WTC11 (cell line): ENCODE measurements around the gene FYCO1. TPM values are rescaled to one million over a fixed set of nuclear protein-coding genes. Genes with fewer than 3 reads are reported as not detected.

Source experiments
- ATAC-seq: fragments of 200-7000 bp; cut with Tn5 transposase; 2 replicates; pipeline ENCODE4 v1.10.0; 2021; ENCODE audit warnings: mild to moderate bottlenecking, moderate library complexity
- CTCF ChIA-PET: fragments of 300-600 bp; sonication (Branson Sonifier 250); formaldehyde crosslinking; loops from one replicate; lab custom pipeline; 2021; ENCODE audit warnings: antibody characterized with exemption; lab: Charles Lee
- POLR2A ChIA-PET: fragments of 350-600 bp; sonication (Branson Sonifier 250); formaldehyde crosslinking; loops from one replicate; lab custom pipeline; 2021; ENCODE audit warnings: antibody characterized with exemption; lab: Charles Lee
- DNase-seq: peaks from one replicate; pipeline ENCODE4 v3.0.0; 2021; ENCODE audit warnings: low spot score
- H3K27ac Mint-ChIP-seq: 2 replicates; pipeline ENCODE4 v1.8.0; 2021; ENCODE audit warnings: mixed read lengths
- H3K27me3 Mint-ChIP-seq: 2 replicates; pipeline ENCODE4 v1.8.0; 2021; ENCODE audit warnings: low read depth, mild to moderate bottlenecking, moderate library complexity, mixed read lengths
- H3K36me3 Mint-ChIP-seq: 2 replicates; pipeline ENCODE4 v1.8.0; 2021; ENCODE audit warnings: mixed read lengths
- H3K4me1 Mint-ChIP-seq: 2 replicates; pipeline ENCODE4 v1.8.0; 2022; ENCODE audit warnings: mixed read lengths
- H3K4me3 Mint-ChIP-seq: 2 replicates; pipeline ENCODE4 v1.8.0; 2021; ENCODE audit warnings: mild to moderate bottlenecking, moderate library complexity, mixed read lengths
- H3K9me3 Mint-ChIP-seq: 2 replicates; pipeline ENCODE4 v1.8.0; 2021; ENCODE audit warnings: mixed read lengths
- CREB1 ChIP-seq: sonication (generic); formaldehyde crosslinking; IDR thresholded peaks from 2 replicates; pipeline ENCODE4 v1.8.0; 2023; ENCODE audit warnings: mild to moderate bottlenecking, missing genetic modification reagents
- CREM ChIP-seq: sonication (generic); formaldehyde crosslinking; IDR thresholded peaks from 2 replicates; pipeline ENCODE4 v1.8.1; 2022; ENCODE audit warnings: mild to moderate bottlenecking, missing genetic modification reagents, moderate library complexity
- ETV6 ChIP-seq: sonication (generic); formaldehyde crosslinking; IDR thresholded peaks from 2 replicates; pipeline ENCODE4 v1.8.1; 2022; ENCODE audit warnings: mild to moderate bottlenecking, missing genetic modification reagents
- GRHL2 ChIP-seq: fragments of 250-450 bp; sonication (Bioruptor Pico); IDR thresholded peaks from 2 replicates; pipeline ENCODE4 v1.8.0; 2022; ENCODE audit warnings: mild to moderate bottlenecking, moderate library complexity; ENCODE audit not compliant: insufficient replicate concordance, severe bottlenecking
- MXD4 ChIP-seq: fragments of 250-450 bp; sonication (Bioruptor Pico); IDR thresholded peaks from 2 replicates; pipeline ENCODE4 v1.8.0; 2021; ENCODE audit warnings: mild to moderate bottlenecking, moderate library complexity, borderline replicate concordance
- NFATC4 ChIP-seq: fragments of 250-450 bp; sonication (Bioruptor Pico); IDR thresholded peaks from 2 replicates; pipeline ENCODE4 v1.9.0; 2021; ENCODE audit warnings: mild to moderate bottlenecking
- OVOL2 ChIP-seq: fragments of 250-450 bp; sonication (Bioruptor Pico); IDR thresholded peaks from 2 replicates; pipeline ENCODE4 v1.9.0; 2021; ENCODE audit warnings: mild to moderate bottlenecking, borderline replicate concordance
- ZBTB43 ChIP-seq: sonication (generic); formaldehyde crosslinking; IDR thresholded peaks from 2 replicates; pipeline ENCODE4 v1.8.1; 2023; ENCODE audit warnings: mild to moderate bottlenecking, missing genetic modification reagents
- ZMAT4 ChIP-seq: fragments of 250-450 bp; sonication (Bioruptor Pico); IDR thresholded peaks from 2 replicates; pipeline ENCODE4 v1.9.0; 2021; ENCODE audit warnings: mild to moderate bottlenecking
- ZNF219 ChIP-seq: sonication (generic); formaldehyde crosslinking; IDR thresholded peaks from 2 replicates; pipeline ENCODE4 v1.8.0; 2023; ENCODE audit warnings: missing genetic modification reagents, mild to moderate bottlenecking, borderline replicate concordance
- ZNF423 ChIP-seq: fragments of 250-450 bp; sonication (Bioruptor Pico); IDR thresholded peaks from 2 replicates; pipeline ENCODE4 v2.1.2; 2022; ENCODE audit warnings: mild to moderate bottlenecking, moderate library complexity
- total RNA-seq: library from RNA; stranded (reverse); gene quantifications from 3 replicates; pipeline ENCODE4 v1.2.3, GENCODE V29; 2021
- TF ChIP-seq, protein P1 (sequence below): fragments of 200-600 bp; IDR thresholded peaks from 2 replicates; pipeline ENCODE4 v1.8.0; 2022; ENCODE audit warnings: antibody characterized with exemption
- TF ChIP-seq, protein P2 (sequence below): sonication (generic); formaldehyde crosslinking; IDR thresholded peaks from 2 replicates; pipeline ENCODE4 v1.8.0; 2022; ENCODE audit warnings: missing genetic modification reagents
- TF ChIP-seq, protein P3 (sequence below): sonication (generic); formaldehyde crosslinking; IDR thresholded peaks from 2 replicates; pipeline ENCODE4 v1.8.1; 2023; ENCODE audit warnings: mild to moderate bottlenecking, missing genetic modification reagents
- TF ChIP-seq, protein P4 (sequence below): sonication (generic); formaldehyde crosslinking; IDR thresholded peaks from 2 replicates; pipeline ENCODE4 v1.8.0; 2023; ENCODE audit warnings: missing genetic modification reagents, mild to moderate bottlenecking, borderline replicate concordance
- TF ChIP-seq, protein P5 (sequence below): sonication (generic); formaldehyde crosslinking; IDR thresholded peaks from 2 replicates; pipeline ENCODE4 v1.8.0; 2023; ENCODE audit warnings: missing genetic modification reagents
- TF ChIP-seq, protein P6 (sequence below): sonication (generic); formaldehyde crosslinking; IDR thresholded peaks from 2 replicates; pipeline ENCODE4 v1.8.1; 2022; ENCODE audit warnings: mild to moderate bottlenecking, moderate library complexity, missing genetic modification reagents

FYCO1 gene
- total RNA-seq, 1 experiment from 2014 or later = 13.9 TPM

- TF ChIP-seq ZNF219 (no peak), MXD4 (CRISPR knock-in tag) (no peak), GRHL2 (CRISPR knock-in tag) (no peak)
- TF ChIP-seq, protein P1, sequence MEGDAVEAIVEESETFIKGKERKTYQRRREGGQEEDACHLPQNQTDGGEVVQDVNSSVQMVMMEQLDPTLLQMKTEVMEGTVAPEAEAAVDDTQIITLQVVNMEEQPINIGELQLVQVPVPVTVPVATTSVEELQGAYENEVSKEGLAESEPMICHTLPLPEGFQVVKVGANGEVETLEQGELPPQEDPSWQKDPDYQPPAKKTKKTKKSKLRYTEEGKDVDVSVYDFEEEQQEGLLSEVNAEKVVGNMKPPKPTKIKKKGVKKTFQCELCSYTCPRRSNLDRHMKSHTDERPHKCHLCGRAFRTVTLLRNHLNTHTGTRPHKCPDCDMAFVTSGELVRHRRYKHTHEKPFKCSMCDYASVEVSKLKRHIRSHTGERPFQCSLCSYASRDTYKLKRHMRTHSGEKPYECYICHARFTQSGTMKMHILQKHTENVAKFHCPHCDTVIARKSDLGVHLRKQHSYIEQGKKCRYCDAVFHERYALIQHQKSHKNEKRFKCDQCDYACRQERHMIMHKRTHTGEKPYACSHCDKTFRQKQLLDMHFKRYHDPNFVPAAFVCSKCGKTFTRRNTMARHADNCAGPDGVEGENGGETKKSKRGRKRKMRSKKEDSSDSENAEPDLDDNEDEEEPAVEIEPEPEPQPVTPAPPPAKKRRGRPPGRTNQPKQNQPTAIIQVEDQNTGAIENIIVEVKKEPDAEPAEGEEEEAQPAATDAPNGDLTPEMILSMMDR = no peak
These were observed 9.9 kb downstream of the FYCO1 start (continued) for GRCh38 chr3:45985532-45986302.

DNA sequence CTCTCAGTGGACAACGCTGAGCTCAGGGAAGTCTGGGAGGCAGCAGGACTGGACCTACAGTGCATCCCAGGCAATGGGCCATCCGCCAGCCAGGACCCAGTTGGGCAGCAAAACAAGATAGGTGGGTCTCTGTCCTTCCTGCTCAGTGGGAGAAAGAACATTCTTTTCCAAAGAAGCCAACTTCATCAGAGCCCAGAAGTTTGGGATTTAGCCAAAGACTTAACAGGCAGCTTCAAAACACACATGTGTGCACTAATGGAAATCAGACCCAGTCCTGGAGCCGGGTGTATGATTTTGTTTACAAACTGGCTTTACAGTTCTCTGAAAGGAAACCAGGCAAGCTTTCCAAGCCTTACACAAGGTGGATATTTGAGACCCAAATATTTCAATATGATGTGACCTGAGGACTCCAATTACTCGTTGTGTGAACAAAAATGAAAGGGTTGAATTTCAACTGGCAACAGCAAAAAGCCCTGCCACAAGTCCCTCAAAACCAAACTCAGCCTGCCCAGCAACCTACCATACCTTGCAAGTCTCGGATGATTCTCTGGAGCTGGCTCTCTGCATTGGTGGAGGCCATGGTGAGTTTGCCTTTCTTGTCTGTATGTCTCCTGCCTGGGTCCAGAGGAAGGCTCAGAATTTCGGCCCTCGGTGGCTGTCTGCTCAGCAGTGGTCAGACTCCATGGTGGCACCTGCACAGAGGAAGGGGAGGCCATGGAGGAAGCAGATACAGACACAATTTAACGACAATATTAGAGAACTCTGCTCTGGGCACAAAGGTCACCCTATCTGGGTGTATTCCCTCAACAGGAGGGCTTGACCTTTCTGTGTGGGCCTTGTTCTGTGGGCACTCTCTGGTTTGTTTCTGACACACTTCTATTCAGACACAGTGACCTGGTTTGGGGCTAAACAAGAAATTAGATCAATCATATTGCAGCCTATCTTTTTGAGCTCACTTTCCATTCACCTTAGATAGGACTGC is 11.0 kb downstream of the FYCO1 start:
- no peak overlapping the region for H3K27ac Mint-ChIP-seq
- no peak overlapping the region for H3K4me3 Mint-ChIP-seq
- H3K27me3 Mint-ChIP-seq = no peaks in the 10 kb centered on the region
- POLR2A ChIA-PET = no interaction called here
- CTCF ChIA-PET = interaction anchor here (0.6 kb wide), 1 partner anchor 742 kb away, joined by 4 read pairs; no protein-coding TSS in a partner anchor
- ATAC-seq (no peak), DNase-seq (no peak)
- peaks cover 42% of the 10 kb centered on the region for H3K36me3 Mint-ChIP-seq
- peaks cover 15% of the 10 kb centered on the region for H3K4me1 Mint-ChIP-seq
- no peaks in the 10 kb centered on the region for H3K9me3 Mint-ChIP-seq
- TF ChIP-seq, protein P2, sequence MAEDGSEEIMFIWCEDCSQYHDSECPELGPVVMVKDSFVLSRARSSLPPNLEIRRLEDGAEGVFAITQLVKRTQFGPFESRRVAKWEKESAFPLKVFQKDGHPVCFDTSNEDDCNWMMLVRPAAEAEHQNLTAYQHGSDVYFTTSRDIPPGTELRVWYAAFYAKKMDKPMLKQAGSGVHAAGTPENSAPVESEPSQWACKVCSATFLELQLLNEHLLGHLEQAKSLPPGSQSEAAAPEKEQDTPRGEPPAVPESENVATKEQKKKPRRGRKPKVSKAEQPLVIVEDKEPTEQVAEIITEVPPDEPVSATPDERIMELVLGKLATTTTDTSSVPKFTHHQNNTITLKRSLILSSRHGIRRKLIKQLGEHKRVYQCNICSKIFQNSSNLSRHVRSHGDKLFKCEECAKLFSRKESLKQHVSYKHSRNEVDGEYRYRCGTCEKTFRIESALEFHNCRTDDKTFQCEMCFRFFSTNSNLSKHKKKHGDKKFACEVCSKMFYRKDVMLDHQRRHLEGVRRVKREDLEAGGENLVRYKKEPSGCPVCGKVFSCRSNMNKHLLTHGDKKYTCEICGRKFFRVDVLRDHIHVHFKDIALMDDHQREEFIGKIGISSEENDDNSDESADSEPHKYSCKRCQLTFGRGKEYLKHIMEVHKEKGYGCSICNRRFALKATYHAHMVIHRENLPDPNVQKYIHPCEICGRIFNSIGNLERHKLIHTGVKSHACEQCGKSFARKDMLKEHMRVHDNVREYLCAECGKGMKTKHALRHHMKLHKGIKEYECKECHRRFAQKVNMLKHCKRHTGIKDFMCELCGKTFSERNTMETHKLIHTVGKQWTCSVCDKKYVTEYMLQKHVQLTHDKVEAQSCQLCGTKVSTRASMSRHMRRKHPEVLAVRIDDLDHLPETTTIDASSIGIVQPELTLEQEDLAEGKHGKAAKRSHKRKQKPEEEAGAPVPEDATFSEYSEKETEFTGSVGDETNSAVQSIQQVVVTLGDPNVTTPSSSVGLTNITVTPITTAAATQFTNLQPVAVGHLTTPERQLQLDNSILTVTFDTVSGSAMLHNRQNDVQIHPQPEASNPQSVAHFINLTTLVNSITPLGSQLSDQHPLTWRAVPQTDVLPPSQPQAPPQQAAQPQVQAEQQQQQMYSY (CRISPR knock-in tag) = no peak
- TF ChIP-seq, protein P3, sequence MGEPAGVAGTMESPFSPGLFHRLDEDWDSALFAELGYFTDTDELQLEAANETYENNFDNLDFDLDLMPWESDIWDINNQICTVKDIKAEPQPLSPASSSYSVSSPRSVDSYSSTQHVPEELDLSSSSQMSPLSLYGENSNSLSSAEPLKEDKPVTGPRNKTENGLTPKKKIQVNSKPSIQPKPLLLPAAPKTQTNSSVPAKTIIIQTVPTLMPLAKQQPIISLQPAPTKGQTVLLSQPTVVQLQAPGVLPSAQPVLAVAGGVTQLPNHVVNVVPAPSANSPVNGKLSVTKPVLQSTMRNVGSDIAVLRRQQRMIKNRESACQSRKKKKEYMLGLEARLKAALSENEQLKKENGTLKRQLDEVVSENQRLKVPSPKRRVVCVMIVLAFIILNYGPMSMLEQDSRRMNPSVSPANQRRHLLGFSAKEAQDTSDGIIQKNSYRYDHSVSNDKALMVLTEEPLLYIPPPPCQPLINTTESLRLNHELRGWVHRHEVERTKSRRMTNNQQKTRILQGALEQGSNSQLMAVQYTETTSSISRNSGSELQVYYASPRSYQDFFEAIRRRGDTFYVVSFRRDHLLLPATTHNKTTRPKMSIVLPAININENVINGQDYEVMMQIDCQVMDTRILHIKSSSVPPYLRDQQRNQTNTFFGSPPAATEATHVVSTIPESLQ (CRISPR knock-in tag) = no peak
- TF ChIP-seq, protein P4, sequence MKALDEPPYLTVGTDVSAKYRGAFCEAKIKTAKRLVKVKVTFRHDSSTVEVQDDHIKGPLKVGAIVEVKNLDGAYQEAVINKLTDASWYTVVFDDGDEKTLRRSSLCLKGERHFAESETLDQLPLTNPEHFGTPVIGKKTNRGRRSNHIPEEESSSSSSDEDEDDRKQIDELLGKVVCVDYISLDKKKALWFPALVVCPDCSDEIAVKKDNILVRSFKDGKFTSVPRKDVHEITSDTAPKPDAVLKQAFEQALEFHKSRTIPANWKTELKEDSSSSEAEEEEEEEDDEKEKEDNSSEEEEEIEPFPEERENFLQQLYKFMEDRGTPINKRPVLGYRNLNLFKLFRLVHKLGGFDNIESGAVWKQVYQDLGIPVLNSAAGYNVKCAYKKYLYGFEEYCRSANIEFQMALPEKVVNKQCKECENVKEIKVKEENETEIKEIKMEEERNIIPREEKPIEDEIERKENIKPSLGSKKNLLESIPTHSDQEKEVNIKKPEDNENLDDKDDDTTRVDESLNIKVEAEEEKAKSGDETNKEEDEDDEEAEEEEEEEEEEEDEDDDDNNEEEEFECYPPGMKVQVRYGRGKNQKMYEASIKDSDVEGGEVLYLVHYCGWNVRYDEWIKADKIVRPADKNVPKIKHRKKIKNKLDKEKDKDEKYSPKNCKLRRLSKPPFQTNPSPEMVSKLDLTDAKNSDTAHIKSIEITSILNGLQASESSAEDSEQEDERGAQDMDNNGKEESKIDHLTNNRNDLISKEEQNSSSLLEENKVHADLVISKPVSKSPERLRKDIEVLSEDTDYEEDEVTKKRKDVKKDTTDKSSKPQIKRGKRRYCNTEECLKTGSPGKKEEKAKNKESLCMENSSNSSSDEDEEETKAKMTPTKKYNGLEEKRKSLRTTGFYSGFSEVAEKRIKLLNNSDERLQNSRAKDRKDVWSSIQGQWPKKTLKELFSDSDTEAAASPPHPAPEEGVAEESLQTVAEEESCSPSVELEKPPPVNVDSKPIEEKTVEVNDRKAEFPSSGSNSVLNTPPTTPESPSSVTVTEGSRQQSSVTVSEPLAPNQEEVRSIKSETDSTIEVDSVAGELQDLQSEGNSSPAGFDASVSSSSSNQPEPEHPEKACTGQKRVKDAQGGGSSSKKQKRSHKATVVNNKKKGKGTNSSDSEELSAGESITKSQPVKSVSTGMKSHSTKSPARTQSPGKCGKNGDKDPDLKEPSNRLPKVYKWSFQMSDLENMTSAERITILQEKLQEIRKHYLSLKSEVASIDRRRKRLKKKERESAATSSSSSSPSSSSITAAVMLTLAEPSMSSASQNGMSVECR = no peak
- TF ChIP-seq ZBTB43 (CRISPR knock-in tag) (no peak), OVOL2 (CRISPR knock-in tag) (no peak), ZMAT4 (CRISPR knock-in tag) (no peak), CREB1 (CRISPR knock-in tag) (no peak), ZNF423 (CRISPR knock-in tag) (no peak), NFATC4 (no peak), GRHL2 (CRISPR knock-in tag) (no peak), ETV6 (no peak), CREM (no peak)
- TF ChIP-seq, protein P5, sequence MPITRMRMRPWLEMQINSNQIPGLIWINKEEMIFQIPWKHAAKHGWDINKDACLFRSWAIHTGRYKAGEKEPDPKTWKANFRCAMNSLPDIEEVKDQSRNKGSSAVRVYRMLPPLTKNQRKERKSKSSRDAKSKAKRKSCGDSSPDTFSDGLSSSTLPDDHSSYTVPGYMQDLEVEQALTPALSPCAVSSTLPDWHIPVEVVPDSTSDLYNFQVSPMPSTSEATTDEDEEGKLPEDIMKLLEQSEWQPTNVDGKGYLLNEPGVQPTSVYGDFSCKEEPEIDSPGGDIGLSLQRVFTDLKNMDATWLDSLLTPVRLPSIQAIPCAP (CRISPR knock-in tag) = no peak
- TF ChIP-seq, protein P6, sequence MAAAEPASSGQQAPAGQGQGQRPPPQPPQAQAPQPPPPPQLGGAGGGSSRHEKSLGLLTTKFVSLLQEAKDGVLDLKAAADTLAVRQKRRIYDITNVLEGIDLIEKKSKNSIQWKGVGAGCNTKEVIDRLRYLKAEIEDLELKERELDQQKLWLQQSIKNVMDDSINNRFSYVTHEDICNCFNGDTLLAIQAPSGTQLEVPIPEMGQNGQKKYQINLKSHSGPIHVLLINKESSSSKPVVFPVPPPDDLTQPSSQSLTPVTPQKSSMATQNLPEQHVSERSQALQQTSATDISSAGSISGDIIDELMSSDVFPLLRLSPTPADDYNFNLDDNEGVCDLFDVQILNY (CRISPR knock-in tag) = no peak
